HG02588 (cell line): ENCODE measurements around the gene GRAP.
"Not testable (repeated sequence)": the region's sequence is repeated elsewhere in the genome, so short reads cannot be mapped to it uniquely, and the experiment has no call there.

ENCODE experiments used
- ATAC-seq: cut with Tn5 transposase; IDR thresholded peaks from one replicate; pipeline ENCODE4 v1.9.1; 2021; ENCODE audit warnings: mild to moderate bottlenecking, moderate library complexity; ENCODE audit not compliant: unreplicated experiment

The GRAP gene

DNA sequence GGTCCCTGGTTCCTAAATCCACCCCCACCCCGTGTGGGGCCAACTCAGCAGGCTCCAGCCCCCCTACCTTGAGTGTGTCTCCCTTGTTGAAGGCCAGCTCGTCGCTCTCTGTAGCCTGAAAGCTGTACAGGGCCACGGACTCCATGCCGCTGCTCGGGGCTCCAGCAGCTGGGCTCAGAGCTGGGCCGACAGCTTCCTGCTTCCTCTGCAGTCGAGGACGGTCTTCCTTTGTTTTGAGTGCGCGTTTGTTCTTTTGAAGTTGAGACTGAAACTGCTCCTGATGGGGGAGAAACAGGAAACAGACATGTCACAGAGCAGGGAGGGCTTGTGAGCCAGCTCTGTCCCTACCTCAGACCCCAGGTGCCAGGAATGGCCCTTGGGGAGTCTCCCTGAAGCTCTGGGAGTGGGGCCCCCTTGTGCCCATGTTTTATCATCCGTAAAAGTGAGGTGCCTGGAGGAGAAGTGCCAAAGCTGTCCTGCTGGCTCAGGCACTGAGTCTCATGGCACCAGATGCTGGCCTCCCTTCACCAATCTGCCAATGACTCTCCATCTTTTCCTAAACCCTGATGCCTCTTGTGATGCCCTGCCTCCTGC is at the start of gene GRAP:
GRAP (minus strand) TSS at position 176 of the 594 bp plus-strand sequence; CDS start at position 145, 31 bp downstream.
- not testable (repeated sequence) for ATAC-seq

DNA sequence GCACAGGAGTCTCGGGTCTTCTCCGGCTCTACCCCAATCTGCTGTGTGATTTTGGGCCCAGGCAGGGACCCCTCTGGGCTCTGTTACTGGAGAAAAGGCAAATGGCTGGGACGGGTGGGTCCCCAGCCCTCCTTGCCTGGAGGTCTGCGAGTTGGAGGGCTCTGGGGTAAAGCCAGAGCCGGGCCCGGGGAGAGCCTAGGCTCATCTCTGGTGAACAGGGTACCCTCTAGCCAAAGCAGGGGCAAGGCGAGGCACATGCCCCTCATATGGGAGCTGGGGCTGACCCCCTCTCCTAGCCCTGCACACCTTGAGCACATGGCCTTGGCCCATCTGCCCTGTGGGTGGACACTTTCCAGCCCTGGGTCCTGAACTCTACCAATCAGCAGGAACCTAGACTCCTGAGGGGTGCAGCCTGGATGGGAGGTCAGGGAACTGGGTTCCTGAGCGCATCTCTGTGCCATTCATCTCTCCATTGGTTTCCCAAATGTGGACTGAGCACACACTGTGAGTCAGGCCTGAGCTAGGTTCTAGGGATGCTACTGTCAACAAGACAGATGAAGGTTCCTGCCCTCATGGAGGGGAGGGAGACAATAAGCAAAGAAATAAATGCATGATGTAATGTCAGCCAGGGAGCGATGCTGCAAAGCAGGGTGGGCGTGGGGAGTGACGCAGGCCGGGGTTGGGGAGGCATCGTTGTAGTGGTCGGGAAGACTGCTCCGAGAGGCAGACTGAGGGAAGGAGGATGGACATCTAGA is 47.1 kb upstream of the GRAP start:
- not testable (repeated sequence) for ATAC-seq

DNA sequence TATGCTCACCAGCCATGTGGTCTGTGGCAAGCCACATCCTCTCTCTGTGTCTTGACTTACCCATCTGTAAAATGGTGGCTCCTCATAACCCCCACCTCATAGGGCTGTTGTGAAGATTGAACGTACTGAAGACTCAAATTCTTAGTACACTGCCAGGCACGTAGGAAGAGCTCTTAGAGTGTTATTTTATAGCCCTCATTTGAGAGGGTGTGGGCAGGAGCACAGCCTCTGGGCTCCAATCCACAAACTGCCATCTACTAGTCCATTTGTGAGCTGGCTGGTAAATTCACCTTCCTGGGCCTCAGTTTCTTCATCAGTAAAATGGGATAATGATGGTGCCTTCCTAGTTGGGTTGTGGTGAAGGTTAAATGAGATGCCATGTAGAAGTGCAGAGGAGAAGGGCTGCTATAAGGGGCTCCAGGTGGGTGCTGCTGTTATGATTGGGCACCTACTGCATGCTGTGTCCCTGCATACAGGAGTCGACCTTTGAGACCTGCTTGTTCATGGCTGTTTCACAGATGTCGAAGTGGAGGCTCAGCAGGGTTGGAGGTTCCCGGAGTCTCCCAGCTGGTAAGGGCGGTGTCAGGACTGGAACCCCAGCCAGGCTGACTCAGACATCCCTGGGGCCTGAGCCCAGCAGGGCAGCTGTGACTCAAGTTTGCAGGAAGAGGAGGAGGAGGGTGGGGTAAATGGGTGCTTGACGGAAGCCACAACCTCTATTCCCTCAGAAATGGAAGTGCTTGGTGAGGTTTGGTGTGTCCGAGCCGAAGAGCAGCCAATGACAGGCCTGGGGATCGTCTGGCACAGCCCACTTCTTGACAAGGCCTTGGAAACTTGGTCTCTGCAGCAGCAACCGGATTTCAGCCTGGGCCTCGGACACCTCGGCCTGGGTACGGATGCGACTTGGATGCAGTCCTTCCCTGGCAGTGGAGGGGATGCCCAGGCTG is 46.3 kb upstream of the GRAP start:
- not testable (repeated sequence) for ATAC-seq

DNA sequence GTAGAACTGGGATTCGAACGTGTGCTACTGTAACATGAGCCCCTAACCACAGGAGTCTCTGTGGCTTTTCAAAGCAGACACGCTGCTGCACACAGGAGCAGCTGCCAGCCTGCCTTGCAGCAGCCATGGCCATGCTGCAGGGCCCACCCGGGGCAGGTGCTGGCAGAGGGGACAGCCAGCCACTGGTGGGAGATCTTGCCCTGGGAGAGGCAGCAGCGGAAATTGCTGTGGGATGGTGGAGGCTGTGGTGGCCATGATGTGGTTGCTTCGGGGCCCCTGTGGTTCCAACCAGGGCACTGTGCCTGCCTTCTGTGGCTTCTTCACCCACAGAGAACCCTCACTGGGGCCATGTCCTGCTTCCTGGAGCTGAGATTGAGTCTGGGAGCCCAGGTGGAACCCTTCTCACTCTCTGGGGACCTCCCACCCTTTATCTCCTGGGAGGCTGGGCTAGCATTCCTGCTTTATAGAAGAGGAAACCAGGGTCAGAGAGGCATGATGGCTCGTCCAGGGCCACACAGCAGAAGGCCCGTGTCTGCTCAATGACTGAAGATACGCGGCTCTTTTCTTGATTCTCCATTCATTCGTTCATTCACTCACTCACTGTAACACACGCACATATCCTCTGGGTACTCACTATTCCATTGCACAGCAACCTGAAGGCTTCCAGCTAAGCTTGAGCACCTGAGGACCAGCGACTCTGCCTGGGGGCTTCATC is 43.5 kb upstream of the GRAP start:
- ATAC-seq: not testable (repeated sequence)

DNA sequence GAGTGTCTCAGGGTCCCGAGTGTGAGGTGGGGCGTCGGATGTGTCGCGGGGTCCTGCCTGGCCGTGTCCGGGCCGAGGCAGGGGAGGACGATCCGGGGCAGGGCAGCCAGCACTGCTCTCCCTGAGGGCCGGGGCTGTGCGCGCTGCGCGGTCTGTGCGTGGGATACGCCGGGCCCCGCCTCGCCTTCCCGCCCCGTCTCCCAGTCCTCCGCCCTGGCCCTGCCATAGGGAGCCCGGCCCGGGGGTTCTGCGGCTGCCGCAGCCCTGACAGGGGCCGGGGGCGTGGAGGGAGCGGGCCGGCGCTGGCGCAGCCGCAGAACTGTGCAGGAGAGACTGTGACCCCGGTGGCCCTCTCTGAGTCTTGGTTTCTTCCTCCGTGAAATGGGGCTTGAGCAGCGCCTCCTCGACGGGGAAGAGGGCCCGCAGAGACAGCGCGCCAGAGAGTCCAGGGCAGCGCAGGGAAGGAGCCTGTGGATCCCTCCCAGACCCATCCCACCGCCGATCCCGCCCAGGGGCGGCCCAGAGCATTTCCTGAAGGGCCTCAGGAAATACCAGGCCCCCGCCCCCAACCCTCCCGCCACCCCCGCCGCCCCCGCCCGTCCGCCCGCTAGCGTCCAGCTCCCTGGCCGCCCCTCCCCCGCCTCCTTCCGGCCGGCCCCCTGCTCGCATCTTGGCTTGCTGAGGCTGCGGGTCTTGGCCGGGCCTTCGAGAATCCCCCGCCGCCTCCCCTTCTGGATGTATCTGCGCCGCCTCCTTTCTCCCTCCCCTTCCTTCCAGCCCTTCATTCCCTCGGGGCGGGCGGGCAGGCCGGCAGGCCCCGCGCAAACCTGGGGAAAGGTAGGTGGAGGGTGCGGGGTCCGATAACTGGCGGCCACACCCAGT is 42.3 kb upstream of the GRAP start:
- not testable (repeated sequence) for ATAC-seq

DNA sequence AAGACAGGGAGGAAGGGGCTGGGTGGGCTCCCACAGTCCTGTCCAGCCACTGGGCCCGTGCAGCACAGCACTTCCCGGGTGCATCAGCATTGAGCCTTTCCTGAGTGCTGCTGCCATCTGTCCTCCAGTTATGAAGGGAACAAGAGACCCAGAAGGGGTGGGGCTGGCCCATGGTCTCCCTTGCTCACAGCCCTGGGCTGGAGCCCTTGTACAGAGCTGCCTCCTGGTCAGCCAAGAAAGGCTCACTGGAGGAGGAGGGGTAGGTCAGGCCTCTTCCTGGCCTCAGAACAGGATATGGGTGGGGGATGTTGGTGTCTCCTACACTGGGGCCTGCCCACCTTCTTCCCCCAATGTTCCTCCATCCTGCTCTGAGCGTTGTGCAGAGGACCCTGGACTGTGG is 30.6 kb upstream of the GRAP start:
- ATAC-seq: not testable (repeated sequence)

DNA sequence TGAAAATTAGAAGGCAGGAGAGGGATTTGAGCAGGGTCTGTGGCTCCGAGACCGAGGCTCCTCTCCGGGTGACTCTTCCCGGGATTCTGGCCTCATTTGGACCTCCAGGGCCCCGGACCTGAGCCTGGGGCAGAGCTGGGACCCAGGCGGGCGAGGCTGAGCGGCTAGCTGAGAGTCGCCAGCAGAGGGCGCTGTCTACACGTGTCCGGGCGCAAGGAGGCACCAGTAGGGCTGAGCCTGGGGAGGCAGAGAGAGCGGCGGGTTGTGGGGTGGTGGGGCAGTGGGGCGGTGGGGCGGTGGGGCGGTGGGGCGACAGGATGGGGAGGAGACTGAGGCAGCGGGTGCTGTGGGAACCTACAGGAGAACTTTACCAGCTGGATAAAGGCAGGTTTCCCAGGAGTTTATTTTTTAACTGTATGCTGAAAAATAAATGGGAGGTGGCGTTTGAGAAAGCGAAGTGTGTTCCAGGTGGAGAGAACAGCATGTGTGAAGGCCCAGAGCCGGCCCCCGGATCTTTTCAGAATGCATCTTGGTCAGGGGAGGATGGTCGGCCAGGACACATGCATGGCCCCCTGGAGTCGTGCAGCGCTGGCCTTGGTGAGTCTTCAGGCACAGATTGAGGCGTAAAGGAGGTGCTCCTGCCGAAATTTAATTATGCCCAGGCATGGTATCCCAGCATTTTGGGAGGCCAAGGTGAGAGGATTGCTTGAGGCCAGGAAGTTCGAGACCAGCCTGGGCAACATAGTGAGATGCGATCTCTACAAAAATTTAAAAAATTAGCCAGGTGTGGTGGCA is 29.8 kb upstream of the GRAP start:
- ATAC-seq: not testable (repeated sequence)

DNA sequence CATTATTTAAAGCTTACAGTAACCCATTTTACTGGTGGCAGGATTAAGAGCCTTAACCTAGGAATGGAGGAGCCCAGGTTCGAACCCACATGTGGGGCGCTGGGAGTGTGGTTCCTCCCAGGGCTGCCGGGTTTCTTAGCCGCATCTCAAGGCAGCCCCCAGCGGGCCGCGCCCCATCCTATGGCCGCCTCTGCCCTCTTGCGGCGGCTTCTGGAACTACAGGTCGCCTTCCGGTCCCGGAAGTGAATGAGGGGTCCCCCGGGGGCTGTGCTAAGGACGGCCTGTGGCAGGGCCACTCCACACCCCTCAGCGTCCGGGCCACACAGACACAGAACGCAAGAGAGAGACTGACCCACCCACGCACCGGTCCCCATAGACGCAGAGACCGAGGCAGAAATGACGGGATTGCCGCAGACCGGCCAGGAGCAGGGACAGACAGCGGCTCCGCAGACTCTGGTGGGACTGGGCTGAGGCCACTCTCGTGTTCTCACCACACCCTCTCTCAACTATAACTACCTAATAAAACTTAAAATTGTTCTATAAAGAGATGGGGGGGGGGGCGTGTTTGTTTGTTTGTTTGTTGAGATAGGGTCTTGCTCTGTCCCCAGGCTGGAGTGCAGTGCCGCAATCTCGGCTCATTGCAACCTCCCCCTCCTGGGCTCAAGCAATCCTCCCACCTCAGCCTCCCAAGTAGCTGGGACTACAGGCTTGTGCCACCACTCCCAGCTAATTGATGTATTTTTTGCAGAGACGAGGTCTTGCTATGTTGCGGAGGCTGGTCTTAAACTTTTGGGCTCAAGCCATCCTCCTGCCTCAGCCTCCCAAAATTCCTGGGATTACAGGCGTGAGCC is 23.8 kb upstream of the GRAP start:
- peak; percentile 86 for ATAC-seq

DNA sequence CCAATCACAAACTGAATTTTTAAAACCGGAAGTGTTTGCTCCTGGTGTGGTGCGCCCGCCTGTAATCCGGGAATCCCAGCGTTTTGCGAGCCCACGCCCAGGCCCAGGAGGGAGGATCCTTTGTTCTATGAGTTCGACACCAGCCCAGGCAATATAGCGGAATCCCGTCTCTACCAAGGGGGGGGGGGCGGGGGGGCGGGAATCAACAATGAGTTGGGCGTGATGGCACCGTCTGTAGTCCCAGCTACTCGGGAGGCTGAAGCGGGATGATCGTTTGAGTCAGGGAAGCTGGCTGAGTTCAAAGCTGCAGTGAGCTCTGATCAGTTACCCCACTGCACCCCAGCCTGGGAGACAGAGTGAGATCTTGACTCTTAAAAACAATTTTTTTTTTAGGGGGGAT is 17.6 kb upstream of the GRAP start:
- ATAC-seq: not testable (repeated sequence)

DNA sequence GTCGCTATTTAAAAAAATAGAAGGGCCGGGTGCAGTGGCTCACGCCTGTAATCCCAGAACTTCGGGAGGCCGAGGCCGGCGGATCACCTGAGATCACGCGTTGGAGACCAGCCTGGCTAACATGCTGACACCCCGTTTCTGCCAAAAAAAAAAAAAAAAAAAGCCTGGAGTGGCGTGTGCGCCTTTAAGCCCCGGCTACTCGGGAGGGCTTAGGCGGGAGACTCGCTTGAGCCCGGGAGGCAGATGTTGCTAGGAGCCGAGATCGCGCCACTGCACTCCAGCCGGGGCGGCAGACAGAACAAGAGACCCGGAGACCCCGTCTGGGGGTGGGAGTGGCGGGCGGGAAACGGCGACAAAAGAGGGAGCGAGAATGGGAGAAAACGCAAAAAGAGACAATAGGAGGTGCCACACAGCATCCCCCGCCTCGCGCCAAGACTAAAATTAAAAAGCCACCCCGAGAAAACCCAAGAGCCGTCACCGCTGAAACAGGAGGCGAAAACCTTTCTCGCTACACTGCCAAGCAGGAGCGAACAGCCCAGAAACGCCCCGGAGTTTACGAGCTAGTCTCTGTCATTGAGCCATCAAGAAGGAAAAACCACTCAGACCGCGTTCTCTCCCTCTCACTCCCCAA is 16.7 kb upstream of the GRAP start:
- peak; percentile 25 for ATAC-seq

DNA sequence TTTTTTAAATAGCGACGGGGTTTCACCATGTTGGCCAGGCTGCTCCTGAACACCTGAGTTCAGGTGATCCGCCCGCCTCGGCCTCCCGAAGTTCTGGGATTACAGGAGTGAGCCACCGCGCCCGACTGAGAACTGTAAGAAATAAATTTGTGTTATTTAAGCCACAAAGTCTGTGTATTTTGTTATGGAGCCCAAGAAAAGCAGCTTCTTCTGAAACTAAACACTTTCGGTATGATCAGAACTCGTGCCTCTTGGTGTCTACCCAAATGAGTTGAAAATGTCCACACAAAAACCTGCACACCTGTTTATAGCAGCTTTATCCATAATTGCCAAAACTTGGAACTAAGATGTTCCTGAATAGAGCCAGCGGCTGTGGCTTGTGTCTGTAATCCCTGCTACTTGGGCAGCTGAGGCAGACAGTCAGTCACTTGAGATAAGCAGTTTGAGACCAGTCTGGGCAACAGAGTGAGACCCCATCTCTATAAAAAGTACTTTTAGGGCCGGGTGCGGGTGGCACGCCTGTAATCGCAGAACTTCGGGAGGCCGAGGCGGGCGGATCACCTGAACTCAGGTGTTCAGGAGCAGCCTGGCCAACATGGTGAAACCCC is 16.1 kb upstream of the GRAP start:
- peak; percentile 58 for ATAC-seq

DNA sequence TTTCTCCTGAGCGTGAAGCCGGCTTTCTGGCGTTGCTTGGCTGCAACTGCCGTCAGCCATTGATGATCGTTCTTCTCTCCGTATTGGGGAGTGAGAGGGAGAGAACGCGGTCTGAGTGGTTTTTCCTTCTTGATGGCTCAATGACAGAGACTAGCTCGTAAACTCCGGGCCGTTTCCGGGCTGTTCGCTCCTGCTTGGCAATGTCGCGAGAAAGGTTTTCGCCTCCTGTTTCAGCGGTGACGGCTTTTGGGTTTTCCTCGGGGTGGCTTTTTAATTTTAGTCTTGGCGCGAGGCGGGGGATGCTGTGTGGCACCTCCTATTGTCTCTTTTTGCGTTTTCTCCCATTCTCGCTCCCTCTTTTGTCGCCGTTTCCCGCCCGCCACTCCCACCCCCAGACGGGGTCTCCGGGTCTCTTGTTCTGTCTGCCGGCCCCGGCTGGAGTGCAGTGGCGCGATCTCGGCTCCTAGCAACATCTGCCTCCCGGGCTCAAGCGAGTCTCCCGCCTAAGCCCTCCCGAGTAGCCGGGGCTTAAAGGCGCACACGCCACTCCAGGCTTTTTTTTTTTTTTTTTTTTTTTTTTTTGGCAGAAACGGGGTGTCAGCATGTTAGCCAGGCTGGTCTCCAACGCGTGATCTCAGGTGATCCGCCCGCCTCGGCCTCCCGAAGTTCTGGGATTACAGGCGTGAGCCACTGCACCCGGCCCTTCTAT is 15.4 kb upstream of the GRAP start:
- ATAC-seq: peak; percentile 43

DNA sequence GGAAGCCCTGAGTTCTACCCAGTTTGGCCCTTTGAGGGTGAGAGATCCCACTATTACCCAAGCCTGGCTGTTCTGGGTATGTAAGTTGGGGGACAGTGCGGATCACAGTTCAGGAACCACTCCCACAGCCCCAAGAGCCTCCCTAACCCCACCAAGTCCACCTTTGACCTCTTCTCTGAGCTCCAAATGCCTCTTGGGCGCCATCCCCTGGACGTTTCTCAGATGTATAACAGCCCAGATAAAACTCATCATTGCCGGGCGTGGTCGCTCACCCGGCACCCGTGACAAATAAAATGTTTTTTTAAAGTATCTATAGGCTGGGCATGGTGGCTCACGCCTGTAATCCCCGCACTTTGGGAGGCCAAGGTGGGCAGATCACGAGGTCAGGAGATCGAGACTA is 8.7 kb upstream of the GRAP start:
- not testable (repeated sequence) for ATAC-seq

DNA sequence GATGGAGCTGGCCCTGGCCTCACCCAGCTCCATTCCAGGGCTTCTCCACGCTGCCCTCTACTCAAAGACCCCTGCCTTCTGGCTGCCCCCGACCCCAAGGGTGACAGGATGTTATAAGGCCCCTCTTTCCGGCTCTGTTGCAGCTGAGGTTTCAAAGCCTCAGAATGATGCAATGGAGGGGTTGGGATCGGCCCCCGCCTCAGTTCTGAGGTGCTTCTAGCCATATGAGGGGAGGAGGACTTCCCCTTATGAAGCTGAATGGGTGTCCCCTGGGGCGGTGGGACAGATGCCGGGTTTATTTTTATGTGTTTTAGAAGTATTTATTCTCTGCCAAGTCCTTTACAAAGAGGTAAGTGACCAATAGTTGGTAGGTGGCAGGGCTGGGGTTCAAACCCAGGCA is 2.1 kb upstream of the GRAP start:
- ATAC-seq: not testable (repeated sequence)

DNA sequence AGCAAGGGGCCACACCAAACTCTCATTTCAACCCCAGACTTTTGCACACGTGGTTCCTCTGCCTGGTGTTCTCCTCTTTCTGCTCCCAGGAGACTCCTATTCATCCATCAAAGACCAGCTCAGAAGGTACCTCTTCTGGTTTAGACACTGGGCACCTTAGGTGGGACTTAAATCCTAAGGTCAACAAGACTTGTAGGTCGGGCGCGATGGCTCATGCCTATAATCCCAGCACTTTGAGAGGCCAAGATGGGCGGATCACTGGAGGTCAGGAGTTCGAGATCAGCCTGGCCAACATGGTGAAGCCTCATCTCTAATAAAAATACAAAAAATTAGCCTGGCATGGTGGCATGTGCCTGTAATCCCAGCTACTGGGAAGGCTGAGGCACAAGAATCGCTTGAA is 753 bp upstream of the GRAP start:
- ATAC-seq: not testable (repeated sequence)

DNA sequence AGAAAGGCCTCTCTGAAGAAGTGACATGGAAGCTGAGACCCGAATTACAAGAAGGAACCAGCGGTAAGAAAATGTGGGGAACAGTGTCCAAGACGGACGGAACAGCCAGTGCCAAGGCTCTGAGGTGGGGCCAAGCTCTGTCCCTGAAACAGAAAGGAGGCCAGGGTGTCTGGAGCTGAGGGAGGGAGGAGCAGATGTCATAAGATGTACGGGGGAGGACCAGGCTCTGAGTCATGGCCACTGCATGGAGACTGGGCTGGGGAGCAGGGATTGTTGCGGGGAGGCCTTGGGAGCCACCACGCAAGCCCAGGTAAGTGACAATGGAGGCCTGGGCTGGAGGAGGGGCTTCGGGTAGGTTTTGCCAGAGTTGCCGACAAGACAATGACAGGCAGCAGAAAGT is 2.1 kb downstream of the GRAP start:
- not testable (repeated sequence) for ATAC-seq
